Neuronal stem cell (in vitro differentiated cells): ENCODE data around the gene ATP7A.
"Not testable (repeated sequence)": the region's sequence is repeated elsewhere in the genome, so short reads cannot be mapped to it uniquely, and the experiment has no call there.

ENCODE experiments used
- DNase-seq: peaks from one replicate; pipeline ENCODE4 v3.0.0-alpha.2; 2013; ENCODE audit warnings: low spot score
- H2AFZ ChIP-seq: one replicate; pipeline ENCODE4 v1.6.1; 2013; ENCODE audit warnings: mild to moderate bottlenecking, low read length, inconsistent platforms
- H2AK5ac ChIP-seq: 2 replicates; pipeline ENCODE4 v1.6.1; 2013; ENCODE audit warnings: low read depth, mild to moderate bottlenecking, inconsistent platforms, low read length, moderate library complexity, mixed read lengths
- H2BK120ac ChIP-seq: 2 replicates; pipeline ENCODE4 v1.6.1; 2013; ENCODE audit warnings: low read depth, mild to moderate bottlenecking, inconsistent platforms, low read length, moderate library complexity, mixed read lengths
- H2BK12ac ChIP-seq: one replicate; pipeline ENCODE4 v1.6.1; 2013; ENCODE audit warnings: low read length, inconsistent platforms
- H2BK15ac ChIP-seq: 2 replicates; pipeline ENCODE4 v1.6.1; 2013; ENCODE audit warnings: mild to moderate bottlenecking, low read length, inconsistent platforms, mixed read lengths
- H2BK5ac ChIP-seq: one replicate; pipeline ENCODE4 v1.6.1; 2013; ENCODE audit warnings: inconsistent platforms, mild to moderate bottlenecking, low read length, moderate library complexity
- H3K14ac ChIP-seq: one replicate; pipeline ENCODE4 v1.6.1; 2013; ENCODE audit warnings: low read length, inconsistent platforms
- H3K18ac ChIP-seq: 2 replicates; pipeline ENCODE4 v1.6.1; 2013; ENCODE audit warnings: low read length, inconsistent platforms
- H3K23ac ChIP-seq: 2 replicates; pipeline ENCODE4 v1.6.1; 2013; ENCODE audit warnings: low read depth, mild to moderate bottlenecking, mixed read lengths, low read length, inconsistent platforms; ENCODE audit not compliant: poor library complexity
- H3K27ac ChIP-seq: replicated peaks from 3 replicates; pipeline ENCODE4 v1.5.1; 2013; ENCODE audit warnings: low read length, inconsistent platforms
- H3K27me3 ChIP-seq, 3 experiments: 2 replicates each; pipeline ENCODE4 v1.6.1; 2013; ENCODE audit warnings: low read length in 3 of 3, mild to moderate bottlenecking in 2 of 3, inconsistent platforms in 1 of 3, low read depth in 1 of 3, mixed read lengths in 1 of 3, moderate library complexity in 1 of 3; ENCODE audit not compliant: control insufficient read depth in 3 of 3, insufficient read depth in 3 of 3
- H3K36me3 ChIP-seq, 2 donors: replicated peaks in 1 of 2; 2 replicates each; pipeline ENCODE4 v1.6.1; 2013; ENCODE audit warnings: low read length in 2 of 2; ENCODE audit not compliant: control insufficient read depth in 2 of 2, insufficient read depth in 2 of 2
- H3K4ac ChIP-seq: 2 replicates; pipeline ENCODE4 v1.6.1; 2013; ENCODE audit warnings: inconsistent platforms, mild to moderate bottlenecking, low read length, moderate library complexity
- H3K4me1 ChIP-seq, 2 donors: 1 replicate in 1 of 2; 2 replicates in 1 of 2; pipeline ENCODE4 v1.6.1; 2013; ENCODE audit warnings: low read length in 2 of 2, low read depth in 1 of 2; ENCODE audit not compliant: control insufficient read depth in 2 of 2, insufficient read depth in 1 of 2
- H3K4me2 ChIP-seq: one replicate; pipeline ENCODE4 v1.6.1; 2013; ENCODE audit warnings: mild to moderate bottlenecking, low read length, inconsistent platforms; ENCODE audit not compliant: insufficient read depth, poor library complexity, severe bottlenecking
- H3K4me3 ChIP-seq, 2 donors: 2 replicates each; pipeline ENCODE4 v1.5.1; 2013; ENCODE audit warnings: low read length in 2 of 2, mild to moderate bottlenecking in 2 of 2, inconsistent platforms in 1 of 2, moderate library complexity in 1 of 2
- H3K79me1 ChIP-seq: one replicate; pipeline ENCODE4 v1.6.1; 2013; ENCODE audit warnings: low read depth, mild to moderate bottlenecking, inconsistent platforms, low read length, moderate library complexity
- H3K9ac ChIP-seq: one replicate; pipeline ENCODE4 v1.6.1; 2013; ENCODE audit warnings: mild to moderate bottlenecking, low read depth, low read length, inconsistent platforms; ENCODE audit not compliant: poor library complexity
- H3K9me3 ChIP-seq, 2 donors: replicated peaks in 1 of 2; 2 replicates each; pipeline versions ENCODE3 to v1.6.1; 2013; ENCODE audit warnings: low read length in 2 of 2, mild to moderate bottlenecking in 2 of 2, inconsistent platforms in 1 of 2, low read depth in 1 of 2, mixed read lengths in 1 of 2, moderate library complexity in 1 of 2; ENCODE audit not compliant: control insufficient read depth in 2 of 2, insufficient read depth in 1 of 2
- H4K8ac ChIP-seq: one replicate; pipeline ENCODE4 v1.6.1; 2013; ENCODE audit warnings: low read depth, mild to moderate bottlenecking, inconsistent platforms, low read length, moderate library complexity
- H4K91ac ChIP-seq: one replicate; pipeline ENCODE4 v1.6.1; 2013; ENCODE audit warnings: low read length, low read depth, mild to moderate bottlenecking, inconsistent platforms; ENCODE audit not compliant: poor library complexity
- WGBS, 2 donors: extraction: QIAGEN DNeasy Blood & Tissue Kit; methylation state at CpG; one replicate each; pipeline ENCODE4 v1.1.7; 2013; ENCODE audit warnings: missing lambda C conversion rate in 2 of 2, mixed read lengths in 1 of 2; ENCODE audit not compliant: insufficient read length in 2 of 2, insufficient replicate concordance in 1 of 2; ENCODE audit errors: extremely low coverage in 2 of 2; 5-methylcytosine and 5-hydroxymethylcytosine counted together

Gene ATP7A

DNA sequence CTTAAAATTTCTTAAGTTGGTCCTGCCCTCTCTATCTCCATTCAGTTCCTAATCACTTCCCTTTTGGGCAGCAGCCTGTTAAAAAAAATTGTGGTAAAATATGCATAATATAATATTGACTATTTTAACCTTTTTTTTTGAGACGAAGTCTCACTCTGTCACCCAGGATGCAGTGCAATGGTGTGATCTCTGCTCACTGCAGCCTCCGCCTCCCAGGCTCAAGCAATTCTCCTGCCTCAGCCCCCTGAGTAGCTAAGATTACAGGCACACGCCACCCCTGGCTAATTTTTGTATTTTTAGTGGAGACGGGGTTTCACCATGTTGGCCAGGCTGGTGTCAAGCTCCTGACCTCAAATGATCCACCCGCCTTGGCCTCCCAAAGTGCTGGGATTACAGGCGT, 8.9 kb downstream of the ATP7A start:
- H4K91ac ChIP-seq, H3K27me3 ChIP-seq, H3K4me3 ChIP-seq, H3K14ac ChIP-seq, H2BK5ac ChIP-seq, H3K18ac ChIP-seq, H3K36me3 ChIP-seq, H3K27ac ChIP-seq, H3K79me1 ChIP-seq, H3K23ac ChIP-seq, H3K4me1 ChIP-seq, DNase-seq, H3K9ac ChIP-seq, H3K4ac ChIP-seq, H2BK12ac ChIP-seq, H2BK120ac ChIP-seq, H2AFZ ChIP-seq, H3K9me3 ChIP-seq, H3K4me2 ChIP-seq, H2AK5ac ChIP-seq, H2BK15ac ChIP-seq, H4K8ac ChIP-seq: not testable (repeated sequence)
- no CpG with 5 or more reads among the region's 6 CpGs for whole genome bisulfite sequencing, 2 donors

DNA sequence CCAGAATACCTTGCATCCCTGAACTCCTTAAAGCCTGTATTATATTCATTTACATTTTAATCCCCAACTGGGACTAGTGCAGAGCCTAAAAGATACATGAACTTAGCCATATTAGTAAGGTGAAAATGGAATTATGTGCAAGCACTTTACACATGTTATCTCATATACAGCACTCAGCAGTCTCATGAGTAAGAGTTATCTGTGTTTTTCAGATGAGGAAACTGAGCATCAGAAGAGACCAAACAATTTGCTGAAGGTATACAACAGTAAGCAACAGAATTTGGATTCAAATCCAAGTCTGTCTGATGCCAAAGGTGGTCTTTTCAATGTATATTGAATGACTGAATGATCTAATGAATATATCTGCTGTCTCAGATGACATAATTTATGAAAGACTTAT, 12.3 kb downstream of the ATP7A start:
- no peak for DNase-seq
- Histone ChIP-seq H3K4me1 (no peaks in the 10 kb centered on the region), H3K79me1 (no peaks in the 10 kb centered on the region), H3K9ac (no peak overlapping the region), H4K91ac (no peak overlapping the region), H3K18ac (no peak overlapping the region), H3K27ac (no peak overlapping the region), H2BK12ac (no peak overlapping the region), H2BK15ac (no peak overlapping the region), H2BK120ac (no peak overlapping the region), H2AFZ (no peak overlapping the region), H3K4ac (no peak overlapping the region), H3K14ac (no peak overlapping the region), H3K23ac (no peak overlapping the region), H3K4me2 (no peak overlapping the region), H3K9me3 (peaks cover 0 to 3% of the 10 kb centered on the region in 2 donors), H3K4me3 (no peak overlapping the region), H2AK5ac (no peak overlapping the region), H3K27me3 (no peaks in the 10 kb centered on the region), H3K36me3 (no peaks in the 10 kb centered on the region), H4K8ac (no peak overlapping the region), H2BK5ac (no peak overlapping the region)

DNA sequence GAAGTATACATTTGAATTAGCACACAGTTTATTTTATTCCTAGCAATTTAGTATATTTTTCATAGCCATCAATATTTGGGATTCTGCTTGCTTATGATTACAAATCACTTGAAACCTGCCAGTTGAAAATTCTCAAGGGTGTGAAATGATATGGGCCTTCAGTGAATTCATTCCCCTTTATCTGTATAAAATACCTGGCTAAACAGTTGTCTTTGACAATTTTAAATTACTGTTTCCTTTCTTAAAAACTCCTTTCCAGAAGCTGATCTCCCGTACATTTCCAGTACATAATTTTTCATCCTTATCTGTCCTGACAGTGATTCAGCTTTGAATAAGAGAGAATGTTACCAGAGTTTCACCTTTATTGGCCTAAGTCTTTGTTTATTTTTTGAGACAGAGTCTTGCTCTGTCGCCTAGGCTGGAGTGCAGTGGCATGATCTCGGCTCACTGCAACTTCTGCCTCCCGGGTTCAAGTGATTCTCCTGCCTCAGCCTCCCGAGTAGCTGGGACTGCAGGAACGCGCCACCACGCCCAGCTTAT, 13.9 kb downstream of the ATP7A start:
- Histone ChIP-seq H2AK5ac (no peak overlapping the region), H3K9me3 (peaks cover 0 to 3% of the 10 kb centered on the region in 2 donors), H3K4me2 (no peak overlapping the region), H3K9ac (no peak overlapping the region), H3K27me3 (no peaks in the 10 kb centered on the region), H4K91ac (no peak overlapping the region), H3K36me3 (no peaks in the 10 kb centered on the region), H3K18ac (no peak overlapping the region), H2BK15ac (no peak overlapping the region), H2BK5ac (no peak overlapping the region), H2AFZ (no peak overlapping the region), H4K8ac (no peak overlapping the region), H3K23ac (no peak overlapping the region), H3K14ac (no peak overlapping the region), H2BK120ac (no peak overlapping the region), H3K27ac (no peak overlapping the region), H3K79me1 (no peaks in the 10 kb centered on the region), H2BK12ac (no peak overlapping the region), H3K4me3 (no peak overlapping the region), H3K4ac (no peak overlapping the region), H3K4me1 (no peaks in the 10 kb centered on the region)
- DNase-seq, result no peak
- no CpG with 5 or more reads among the region's 8 CpGs for WGBS, 2 donors

DNA sequence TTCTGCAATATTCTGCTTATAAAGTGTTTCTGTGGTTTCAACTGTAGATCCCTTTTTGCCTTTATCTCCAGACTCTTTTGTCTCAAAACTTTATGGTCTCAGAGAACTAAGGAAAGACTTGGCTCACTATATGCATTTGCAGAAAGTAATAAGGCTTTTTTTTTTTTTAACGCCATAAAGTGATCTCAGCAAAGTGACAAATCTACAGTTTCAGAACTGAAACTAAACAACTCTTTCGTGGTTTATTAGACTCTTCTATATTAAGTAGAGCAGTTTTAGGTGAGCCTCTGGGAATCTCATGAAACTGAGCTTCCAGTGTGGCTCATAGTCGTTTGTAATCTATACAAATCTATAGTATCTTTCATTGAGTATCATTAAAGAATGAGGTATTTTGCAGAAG, 15.3 kb downstream of the ATP7A start:
- Histone ChIP-seq H2BK5ac (no peak overlapping the region), H2BK15ac (no peak overlapping the region), H3K4me3 (no peak overlapping the region), H2AK5ac (no peak overlapping the region), H3K18ac (no peak overlapping the region), H2BK12ac (no peak overlapping the region), H2BK120ac (no peak overlapping the region), H3K4me1 (no peaks in the 10 kb centered on the region), H3K4ac (no peak overlapping the region), H3K9ac (no peak overlapping the region), H4K91ac (no peak overlapping the region), H3K4me2 (no peak overlapping the region), H3K36me3 (no peaks in the 10 kb centered on the region), H3K23ac (no peak overlapping the region), H4K8ac (no peak overlapping the region), H3K27me3 (no peaks in the 10 kb centered on the region), H3K9me3 (peaks cover 0 to 3% of the 10 kb centered on the region in 2 donors), H3K14ac (no peak overlapping the region), H3K27ac (no peak overlapping the region), H3K79me1 (no peaks in the 10 kb centered on the region), H2AFZ (no peak overlapping the region)
- DNase-seq, result no peak
- WGBS, 2 donors, result no CpG with 5 or more reads among the region's 3 CpGs
